CD4-positive, alpha-beta T cell treated with Interleukin-1 beta for 1 hour (primary cell): ENCODE data around the gene C16orf95.
"Not testable (repeated sequence)": the region's sequence is repeated elsewhere in the genome, so short reads cannot be mapped to it uniquely, and the experiment has no call there.

Source experiments
- DNase-seq, 2 donors: peaks; one replicate each; pipeline ENCODE4 v3.0.0-alpha.2; 2020 to 2022

Gene C16orf95, protein sequence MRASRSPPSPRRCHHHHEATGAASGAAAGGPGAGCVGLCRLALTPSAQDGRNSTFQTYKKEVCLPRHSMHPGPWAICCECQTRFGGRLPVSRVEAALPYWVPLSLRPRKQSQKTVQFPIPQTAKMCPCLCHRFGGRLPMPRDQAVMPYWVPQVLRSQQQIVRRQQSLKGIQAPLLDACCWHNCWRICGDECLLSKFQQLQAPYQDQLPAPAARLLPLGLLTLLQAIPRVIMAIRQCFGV

DNA sequence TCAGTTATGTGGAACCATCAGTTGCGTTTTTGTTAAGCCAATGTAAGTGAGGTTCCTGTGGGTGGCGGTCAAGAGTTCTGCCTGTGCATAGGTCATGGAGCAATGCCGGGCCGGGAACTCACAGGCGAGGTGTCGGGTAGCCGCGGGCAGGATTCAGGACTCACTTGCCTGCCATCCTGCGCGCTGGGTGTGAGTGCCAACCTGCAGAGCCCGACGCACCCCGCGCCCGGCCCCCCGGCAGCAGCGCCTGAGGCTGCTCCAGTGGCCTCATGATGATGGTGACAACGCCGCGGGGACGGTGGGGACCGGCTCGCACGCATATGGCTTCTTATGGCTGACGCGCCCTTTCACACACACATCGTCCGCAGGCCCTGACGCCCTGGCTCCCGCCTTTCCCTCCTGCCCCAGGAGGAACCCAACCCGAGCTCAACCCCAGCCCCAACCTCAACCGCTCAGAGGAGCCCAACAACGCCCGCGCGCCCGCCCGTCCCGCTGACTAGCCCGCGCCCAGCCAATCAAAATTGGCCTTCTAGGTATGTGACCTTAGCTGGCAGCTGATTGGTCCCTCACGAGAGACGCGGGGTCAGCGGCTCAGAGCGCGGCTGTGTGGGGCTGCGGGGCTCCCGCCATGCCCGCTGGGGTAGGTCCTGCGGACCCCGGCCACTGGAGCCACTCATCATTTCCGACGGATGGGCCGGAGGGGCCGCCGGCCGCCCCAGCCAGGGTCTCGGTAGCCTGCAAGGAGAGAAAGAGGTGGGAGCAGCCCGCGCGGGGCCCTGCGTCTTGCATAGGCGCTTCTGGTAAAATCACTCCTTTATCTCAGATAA, at the start of gene C16orf95:
Gene C16orf95, minus strand, starts transcription at position 470 of the 827 bp plus-strand sequence. Its CDS starts 150 bp downstream, at position 320.
- DNase-seq = peak; percentile 94 to 98

DNA sequence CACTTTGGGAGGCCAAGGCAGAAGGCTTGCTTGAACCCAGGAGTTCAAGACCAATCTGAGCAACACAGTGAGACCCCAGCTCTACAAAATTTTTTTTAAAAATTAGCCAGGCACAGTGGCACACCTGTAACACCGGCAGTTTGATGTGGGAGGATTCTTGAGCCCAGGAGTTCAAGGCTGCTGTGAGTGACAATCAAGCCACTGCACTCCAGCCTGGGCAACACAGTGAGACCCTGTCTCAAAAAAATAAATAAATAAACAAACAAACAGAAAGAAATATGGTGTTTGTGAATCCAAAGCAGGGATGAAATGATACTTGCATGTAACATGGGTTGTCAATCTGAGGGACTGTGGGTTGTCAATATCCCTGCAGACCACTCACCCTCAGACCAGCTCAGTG, 49.7 kb upstream of the C16orf95 start:
- no peak for DNase-seq

DNA sequence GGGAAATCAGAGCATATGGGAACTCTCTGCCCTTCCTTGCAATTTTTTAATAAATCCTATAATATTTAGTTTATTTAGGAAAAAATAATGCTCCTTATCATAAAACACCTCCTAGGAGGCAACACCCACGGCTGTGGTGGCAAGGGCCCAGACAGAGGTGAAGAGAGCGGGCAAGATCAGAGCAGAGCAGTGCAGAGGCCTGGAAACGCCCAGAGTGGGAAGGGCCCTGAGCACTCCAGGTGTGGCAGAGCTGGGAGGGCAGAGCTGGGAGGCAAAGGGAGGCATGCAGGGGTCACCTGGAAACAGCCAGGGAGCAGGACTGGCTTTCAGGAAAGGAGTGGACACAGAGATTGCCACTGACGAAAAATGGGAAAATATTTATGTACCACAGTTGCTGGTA, 49.1 kb upstream of the C16orf95 start:
- DNase-seq = no peak

DNA sequence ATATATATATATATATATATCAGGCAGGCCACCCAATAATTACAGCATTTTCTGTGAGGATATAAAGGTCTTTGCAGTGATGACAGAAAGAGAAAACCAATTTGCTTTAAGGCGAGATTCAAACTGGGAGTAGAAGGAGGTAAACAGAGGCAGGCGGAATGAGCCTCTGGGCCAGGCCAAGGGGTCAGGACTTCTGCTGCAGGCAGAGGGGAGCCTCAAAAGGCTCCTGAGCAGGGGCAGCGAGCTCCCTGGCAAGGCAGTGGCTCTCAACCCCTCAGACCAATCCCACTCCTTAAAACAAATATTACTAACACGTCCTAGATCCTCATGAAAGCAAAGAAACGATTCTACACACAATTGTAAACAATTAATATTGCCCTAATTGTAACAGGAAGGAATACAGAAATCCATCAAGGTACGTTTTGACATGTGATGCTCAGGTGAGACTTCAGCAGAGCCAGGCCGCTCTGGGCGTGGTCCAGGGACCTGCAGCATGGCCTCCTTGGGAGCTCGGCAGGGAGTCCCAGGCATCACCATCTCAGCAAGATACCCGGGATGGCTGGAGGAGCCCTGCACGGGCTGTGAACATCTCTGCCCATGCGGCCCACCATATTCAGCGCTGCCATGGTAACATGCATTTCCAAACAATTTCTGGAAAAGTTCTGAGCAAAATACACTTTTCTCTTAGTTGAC, 48.0 kb upstream of the C16orf95 start:
- DNase-seq = no peak

DNA sequence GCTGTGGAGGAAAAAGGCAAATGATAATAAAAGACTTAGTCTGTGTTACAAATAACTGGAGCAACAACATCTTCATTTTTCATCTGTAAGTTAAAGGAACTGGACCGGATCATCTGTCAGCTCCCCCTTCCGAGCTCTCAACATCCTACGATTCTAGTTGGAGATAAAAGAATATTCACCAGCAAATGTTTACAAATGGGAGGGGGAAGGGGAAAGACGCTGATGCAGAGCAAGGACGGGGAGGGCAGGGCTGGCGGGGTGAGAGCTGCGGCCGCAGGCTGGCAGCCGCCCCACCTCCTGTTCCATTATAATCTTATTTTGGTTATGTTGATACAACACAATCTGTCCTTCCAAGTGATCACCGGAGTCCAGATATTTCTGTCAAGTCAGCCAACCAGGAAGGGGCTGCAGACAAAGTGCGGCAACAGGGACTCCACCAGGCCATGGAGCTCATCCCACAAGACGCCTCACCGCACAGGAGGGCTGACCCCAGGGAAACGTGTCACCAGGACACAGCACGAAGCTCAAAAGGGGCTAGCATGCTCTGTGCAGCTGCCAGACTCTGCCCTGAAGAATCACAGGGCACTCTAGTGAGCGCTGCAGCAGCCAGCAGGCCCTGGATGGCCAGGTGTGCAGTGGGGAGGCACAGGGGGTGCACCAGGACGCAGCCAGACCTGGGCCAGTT, 46.7 kb upstream of the C16orf95 start:
- DNase-seq = no peak

DNA sequence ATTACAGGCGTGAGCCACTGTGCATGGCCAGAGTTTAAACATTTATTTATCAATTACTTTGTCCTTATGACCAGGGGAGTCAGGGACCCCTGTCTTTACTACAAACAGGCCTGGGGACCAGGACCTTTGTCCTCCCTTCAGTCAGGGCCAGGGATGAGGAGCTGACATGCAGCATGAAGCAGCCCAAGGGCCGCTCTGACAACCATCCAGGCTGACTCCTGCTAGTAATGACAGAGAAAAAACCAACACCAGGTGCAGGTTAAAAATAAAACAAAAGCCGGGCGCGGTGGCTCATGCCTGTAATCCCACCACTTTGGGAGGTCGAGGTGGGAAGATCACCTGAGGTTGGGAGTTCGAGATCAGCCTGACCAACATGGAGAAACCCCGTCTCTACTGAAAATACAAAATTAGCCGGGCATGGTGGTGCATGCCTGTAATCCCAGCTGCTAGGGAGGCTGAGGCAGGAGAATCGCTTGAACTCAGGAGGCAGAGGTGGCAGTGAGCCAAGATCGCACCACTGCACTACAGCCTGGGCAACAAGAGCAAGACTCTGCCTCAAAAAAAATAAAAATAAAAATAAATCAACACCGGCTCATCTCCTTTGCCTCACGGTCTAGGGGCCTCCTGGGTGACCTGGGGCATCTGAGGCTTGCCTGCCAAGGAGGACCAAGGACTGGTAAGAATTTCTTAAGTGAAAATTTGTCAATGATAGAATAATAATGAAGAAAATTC, 45.8 kb upstream of the C16orf95 start:
- not testable (repeated sequence) for DNase-seq

DNA sequence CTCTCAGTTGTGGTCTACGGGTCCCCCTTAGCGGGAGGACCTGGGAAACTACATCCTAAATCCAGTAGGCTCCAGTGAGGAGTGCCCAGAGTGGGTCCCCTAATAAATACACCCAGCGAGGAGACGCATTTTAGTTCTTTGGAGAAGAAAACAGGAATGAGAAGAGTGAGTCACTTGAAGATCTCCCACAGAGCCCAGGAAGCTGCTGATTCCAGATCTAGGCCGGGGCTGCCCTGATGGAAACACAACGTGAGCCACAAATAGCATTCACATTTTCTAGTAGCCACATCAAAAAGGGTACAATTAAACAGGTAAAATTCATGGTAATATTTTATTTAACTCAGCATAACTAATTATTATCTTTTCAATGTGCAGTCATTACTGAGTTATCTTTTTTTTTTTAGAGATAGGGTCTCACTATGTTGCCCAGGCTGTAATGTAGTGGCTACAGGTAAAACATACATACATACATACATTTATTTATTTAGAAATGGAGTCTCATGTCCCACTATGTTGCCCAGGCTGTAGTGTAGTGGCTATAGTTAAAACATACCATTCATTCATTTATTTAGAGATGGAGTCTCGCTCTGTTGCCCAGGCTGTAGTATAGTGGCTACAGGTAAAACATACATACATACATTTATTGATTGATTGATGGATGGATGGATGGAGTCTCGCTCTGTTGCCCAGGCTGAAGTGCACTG, 44.9 kb upstream of the C16orf95 start:
- DNase-seq = no peak

DNA sequence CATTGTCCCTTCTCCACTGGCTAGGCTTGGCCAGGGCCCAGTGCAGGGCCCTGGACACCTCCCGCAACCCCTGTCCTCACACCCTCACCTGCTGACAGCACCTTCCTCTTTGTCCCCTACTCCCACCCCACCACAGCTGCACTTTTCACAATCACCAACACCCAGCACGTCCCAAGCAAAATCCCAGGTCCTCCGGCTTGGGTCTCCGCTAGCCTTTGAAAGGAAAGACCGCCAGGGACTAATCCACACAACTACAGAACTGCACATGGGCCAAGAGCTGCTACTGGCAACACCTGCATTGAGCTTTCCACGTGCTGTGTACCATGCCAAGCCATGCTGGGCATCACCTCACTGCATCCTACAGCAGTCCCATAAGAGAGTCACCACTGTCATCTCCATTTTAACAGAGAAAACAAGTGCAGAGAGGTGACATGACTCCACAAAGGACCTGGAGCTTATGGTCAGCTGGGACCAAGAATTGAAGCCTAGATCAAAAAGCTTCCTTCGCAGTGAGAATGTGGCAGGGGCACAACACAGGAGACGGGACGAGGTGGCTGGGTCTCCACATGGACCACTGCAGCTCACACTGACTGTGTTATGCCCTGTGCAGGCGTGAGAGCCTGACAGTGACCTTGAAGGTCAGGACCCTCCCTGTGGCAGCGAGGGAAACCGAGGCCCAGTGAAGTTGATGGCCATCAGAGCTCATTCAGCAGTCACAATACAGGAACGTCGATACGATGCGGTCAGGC, 43.8 kb upstream of the C16orf95 start:
- no peak for DNase-seq

DNA sequence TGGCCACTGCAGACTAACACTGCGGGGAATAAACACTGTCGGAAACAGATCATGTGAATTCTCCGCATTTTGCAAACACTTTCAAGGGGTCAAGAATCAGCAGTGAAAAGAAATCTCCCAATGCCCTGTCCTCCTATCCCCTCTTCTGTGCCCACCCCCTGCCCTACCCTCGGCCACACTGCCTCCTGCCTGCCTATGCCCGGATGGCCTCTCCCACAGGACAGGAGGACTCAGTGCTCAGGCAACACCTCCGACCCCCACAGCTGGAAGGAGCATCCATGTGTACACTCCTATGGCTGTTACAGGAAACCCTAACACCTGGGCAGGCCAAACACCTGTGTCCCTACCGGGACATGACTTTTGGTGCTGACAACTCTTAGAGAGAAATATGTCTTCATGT, 41.9 kb upstream of the C16orf95 start:
- DNase-seq = no peak

DNA sequence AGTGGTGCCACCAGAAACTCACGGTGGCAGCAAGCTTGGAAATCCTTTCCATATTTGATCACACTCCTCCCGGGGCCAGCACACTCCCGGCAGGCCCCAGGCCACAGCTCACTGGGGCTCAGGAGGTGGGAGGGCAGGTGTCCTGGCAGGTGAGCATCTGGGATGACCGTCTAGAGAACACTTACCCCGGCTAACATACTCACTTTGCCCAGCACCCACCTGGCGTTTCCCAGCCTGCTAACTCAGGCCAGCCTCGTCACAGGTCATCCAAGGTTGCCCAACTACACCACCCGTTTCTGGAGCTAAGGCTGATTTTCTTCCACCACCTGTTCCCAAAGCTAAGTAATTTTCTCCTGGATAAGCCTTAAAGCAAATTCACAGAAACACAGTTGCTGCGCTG, 41.5 kb upstream of the C16orf95 start:
- DNase-seq = no peak

DNA sequence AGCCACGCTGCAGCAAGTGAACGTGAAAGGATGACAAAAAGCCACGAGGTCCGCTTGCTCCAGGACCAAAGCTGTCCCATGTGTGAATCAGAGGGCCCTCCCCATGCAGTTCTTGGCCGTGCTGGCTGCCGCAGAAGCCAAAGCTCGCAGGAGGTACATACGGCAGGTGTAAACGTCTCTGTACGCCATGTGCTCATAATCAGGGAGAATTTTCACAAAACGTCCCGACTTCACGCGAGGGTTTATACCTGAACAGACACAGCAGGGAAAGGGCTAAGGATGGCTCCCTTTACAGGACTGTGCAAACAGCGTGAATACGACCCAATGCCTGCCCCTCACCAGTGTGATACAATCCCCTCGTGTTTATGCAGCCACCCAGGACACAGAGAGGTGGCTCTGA, 41.1 kb upstream of the C16orf95 start:
- DNase-seq = no peak

DNA sequence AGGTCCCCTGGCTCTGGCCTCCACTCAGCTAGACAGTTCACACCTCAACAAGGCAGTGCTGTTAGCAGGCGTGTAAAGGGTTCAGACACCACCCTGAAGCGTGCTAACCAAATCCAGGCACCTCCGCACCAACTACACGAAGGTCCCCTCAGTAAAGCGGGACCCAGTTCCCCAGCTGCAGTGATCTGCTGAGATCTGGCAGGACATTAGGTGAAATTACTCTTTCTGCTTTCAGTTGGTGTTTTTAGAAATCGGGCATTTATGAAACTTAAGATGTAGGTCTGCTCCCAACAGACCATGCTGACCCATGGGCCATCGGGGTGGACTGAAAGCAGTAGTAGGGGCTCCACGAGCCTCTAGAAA, 39.3 kb upstream of the C16orf95 start:
- no peak for DNase-seq

DNA sequence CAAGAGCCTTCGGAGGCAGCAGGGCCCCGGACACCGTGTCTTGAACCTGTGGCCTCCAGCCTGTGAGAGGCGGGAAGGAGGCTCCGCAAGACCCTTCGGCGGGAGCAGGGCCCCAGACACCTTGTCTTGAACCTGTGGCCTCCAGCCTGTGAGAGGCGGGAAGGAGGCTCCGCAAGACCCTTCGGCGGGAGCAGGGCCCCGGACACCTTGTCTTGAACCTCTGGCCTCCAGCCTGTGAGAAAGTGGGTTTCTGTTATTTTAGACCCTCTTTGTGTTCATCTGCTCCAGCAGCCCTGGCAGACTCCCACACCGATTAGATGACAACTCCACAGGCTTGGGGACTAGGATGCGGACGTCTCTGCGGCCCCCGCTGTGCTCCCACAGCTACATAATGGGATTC, 36.4 kb upstream of the C16orf95 start:
- no peak for DNase-seq

DNA sequence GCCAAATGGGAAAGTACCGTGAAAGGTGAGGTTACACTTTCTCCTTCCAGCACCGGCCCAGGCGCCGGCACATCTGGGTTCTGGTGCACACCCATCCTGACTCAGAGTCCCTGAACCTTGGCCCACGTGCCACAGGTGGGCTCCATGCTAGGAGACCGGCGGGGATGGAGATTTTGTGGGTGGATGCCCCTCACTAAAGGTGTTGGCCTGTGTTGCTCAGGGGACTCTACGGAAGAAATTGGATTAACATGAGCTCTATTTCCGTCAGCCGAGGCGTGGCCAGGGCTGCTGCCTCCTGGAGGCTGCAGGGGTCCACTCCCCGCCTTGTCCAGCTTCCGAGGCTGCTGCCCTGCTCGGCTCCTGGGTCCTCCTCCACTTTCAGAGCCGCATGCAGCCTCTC, 35.6 kb upstream of the C16orf95 start:
- no peak for DNase-seq

DNA sequence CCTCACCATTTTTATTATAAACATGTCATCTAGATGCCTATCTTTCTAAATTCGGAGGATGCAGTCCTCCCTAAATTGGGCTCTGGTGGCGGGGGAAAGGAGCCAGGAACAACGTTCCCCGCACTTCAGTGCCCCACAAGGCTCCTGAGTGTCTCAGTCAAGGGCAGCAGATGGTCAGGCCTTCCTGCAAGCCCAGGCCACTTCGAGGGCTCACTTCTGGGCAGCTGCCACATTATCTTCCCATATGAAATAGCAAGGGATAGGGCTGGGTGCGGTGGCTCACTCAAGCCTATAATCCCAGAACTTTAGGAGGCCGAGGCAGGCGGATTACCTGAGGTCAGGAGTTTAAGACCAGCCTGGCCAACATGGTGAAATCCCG, 34.1 kb upstream of the C16orf95 start:
- no peak for DNase-seq

DNA sequence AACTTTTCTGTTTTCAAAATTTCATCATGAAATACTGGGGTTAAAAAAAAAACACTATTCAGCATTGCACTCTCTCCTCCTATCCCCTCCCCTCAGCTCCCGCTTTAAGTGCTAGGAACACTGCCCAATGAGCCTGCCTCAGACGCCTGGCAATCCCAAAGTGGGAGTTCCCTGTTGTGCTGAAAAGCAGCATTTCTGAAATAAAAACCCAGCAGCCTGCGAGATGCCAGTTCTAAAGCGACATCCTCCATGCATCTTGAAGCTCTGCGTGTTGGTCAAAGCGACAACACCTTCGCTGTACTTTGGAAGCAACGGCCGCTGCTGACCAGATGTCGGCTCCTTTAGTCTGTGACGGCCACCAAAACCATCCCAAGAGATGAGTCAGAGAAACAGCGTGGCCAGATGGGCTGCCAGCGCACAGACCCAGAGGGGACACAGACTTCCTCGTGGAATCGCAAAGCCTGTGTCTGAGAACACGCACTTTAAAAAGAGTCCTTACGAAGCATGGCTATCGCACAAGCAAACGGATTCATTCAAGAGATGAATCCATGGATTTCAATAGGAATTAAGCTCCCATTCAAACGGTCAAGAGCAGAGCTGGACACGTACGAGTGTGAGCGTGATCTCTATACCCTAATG, 33.6 kb upstream of the C16orf95 start:
- no peak for DNase-seq

DNA sequence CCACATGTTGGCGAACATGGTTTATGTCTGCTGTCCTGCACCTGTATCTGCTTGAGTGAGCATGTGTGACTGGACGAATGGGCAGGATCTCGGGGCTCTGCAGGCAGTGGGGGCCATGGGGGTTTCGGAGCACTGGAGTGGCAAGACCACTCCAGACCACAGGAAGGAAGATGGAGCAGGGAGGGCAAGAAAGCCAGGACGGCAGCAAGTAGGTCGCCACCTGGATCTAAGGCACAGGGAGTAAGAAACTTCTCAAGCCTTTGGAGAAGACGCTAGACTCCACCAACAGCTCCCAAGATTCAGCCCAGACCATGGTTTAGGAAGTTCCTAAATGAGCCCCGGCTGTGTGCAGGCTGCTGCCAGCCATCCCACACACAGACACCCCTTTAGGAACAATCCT, 32.8 kb upstream of the C16orf95 start:
- DNase-seq = no peak

DNA sequence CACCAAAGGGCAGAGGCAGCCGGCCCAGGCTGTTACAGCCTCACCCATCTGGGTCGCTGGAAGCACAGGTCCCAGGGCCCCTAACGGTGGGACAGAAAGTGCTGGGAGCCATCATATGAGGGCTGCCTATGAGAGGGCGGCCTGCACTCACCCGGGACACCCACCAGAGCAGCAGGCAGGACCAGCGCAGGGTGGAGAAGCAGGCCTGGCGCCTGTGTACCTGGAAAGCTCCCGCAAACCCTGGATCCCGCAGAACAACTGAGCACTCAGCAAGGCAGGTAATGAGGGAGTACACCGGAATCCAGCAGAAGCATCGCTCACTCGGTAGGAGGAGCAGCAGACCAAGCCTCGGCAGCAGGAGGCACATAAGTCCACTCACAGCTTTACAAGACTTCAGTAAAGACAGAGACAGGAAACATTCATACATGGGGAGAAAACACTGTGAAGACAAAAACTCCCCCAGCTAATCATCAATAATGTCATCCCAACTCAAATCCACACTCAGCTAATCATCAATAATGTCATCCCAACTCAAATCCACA, 31.5 kb upstream of the C16orf95 start:
- DNase-seq = no peak

DNA sequence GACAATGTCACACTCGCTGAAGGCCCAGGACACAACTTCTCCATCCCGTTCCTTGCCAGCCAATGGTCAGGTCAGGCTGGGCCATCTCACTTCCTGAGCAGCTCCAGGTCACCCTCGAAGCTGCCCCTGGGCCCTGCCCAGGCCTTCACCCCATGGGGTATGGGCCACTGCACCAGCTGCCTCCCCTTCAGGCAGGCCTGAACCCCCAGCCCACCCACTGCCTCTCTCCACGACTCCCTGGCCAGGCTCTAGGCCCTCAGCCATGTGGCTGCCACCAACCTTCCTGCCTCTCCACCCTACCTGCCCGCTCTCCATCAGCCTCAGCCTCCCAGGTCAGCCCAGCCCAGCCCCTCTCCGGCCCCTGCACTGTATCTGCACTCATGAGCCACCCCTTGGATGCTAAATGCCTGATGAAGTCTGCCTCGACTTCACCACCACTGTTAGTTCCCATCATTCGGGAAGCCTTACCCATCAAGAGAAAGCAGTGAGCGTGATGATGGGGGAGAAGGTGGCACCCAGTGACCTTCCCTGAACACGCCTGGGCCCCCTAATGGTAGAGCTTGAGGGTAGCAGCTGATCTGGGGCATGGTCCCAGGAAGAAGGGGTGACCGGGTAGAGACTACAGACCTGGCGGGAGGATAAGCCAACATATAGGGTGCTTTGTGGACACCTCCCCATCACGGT, 30.9 kb upstream of the C16orf95 start:
- no peak for DNase-seq

DNA sequence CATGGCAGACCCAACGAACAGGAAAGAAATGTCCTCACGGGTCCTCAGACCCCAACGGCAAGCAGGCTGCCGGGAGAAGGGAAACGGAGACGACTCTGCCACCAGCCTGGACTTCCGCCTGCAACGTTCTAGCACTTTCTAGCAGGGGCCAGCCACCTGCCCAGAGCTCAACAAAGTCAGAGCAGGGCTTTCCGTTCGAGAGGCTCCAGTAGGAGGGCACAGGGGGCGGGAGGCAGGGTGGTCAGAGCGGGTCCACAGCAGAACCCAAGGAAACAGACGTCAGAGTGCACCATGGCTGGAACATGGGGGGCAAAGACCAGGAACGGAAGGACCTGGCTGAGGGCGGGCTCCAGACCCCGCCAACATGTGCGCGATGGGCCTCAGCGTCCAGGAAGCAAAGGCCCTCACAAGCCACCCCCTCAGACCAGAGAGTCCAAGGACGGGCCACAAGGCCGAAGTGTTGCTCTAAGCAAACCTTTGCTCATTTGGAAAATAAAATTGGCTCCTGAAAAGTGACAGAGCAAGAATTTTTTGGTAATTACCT, 29.4 kb upstream of the C16orf95 start:
- no peak for DNase-seq
